HepG2 (cell line): ENCODE data around the gene LRP1B.

ENCODE experiments used
- FOXJ3 ChIP-seq: sonication (generic); formaldehyde crosslinking; IDR thresholded peaks from 2 replicates; pipeline ENCODE4 v1.4.0; 2020; ENCODE audit warnings: missing genetic modification reagents, mild to moderate bottlenecking, borderline replicate concordance
- NFIC ChIP-seq: IDR thresholded peaks from 2 replicates; pipeline ENCODE4 v1.6.1; 2012; ENCODE audit warnings: mild to moderate bottlenecking, low read length, inconsistent platforms
- POLR2A ChIP-seq, 2 experiments: IDR thresholded peaks; 2 replicates each; pipeline ENCODE4 v1.6.1; 2011; ENCODE audit warnings: low read depth in 2 of 2, low read length in 2 of 2, mild to moderate bottlenecking in 1 of 2, moderate library complexity in 1 of 2; ENCODE audit not compliant: insufficient read depth in 1 of 2
- SMARCE1 ChIP-seq: fragments of 450-650 bp; IDR thresholded peaks from 2 replicates; pipeline ENCODE4 v1.6.1; 2017; ENCODE audit warnings: borderline replicate concordance
- SNAPC5 ChIP-seq: sonication (generic); formaldehyde crosslinking; IDR thresholded peaks from 2 replicates; pipeline ENCODE4 v1.8.1; 2023; ENCODE audit warnings: mild to moderate bottlenecking, missing genetic modification reagents, borderline replicate concordance
- TAF1 ChIP-seq: sonication (generic); formaldehyde crosslinking; IDR thresholded peaks from 2 replicates; pipeline ENCODE4 v1.4.0; 2020; ENCODE audit warnings: missing genetic modification reagents
- ZFP36 ChIP-seq: fragments of 150-350 bp; IDR thresholded peaks from 2 replicates; pipeline ENCODE4 v1.6.1; 2018; ENCODE audit warnings: borderline replicate concordance, low read length, low read depth; ENCODE audit not compliant: partially characterized antibody
- TF ChIP-seq, protein P1 (sequence below): sonication (generic); formaldehyde crosslinking; IDR thresholded peaks from 2 replicates; pipeline ENCODE4 v1.8.1; 2023; ENCODE audit warnings: missing genetic modification reagents, inconsistent platforms, borderline replicate concordance
- TF ChIP-seq, protein P2 (sequence below): sonication (generic); formaldehyde crosslinking; IDR thresholded peaks from 2 replicates; pipeline ENCODE4 v1.8.1; 2022; ENCODE audit warnings: low read depth, mild to moderate bottlenecking, missing genetic modification reagents
- TF ChIP-seq, protein P3 (sequence below): sonication (generic); formaldehyde crosslinking; IDR thresholded peaks from 2 replicates; pipeline ENCODE4 v1.8.0; 2022; ENCODE audit warnings: missing genetic modification reagents, mild to moderate bottlenecking, moderate library complexity, borderline replicate concordance

- TF ChIP-seq FOXJ3, result no peak
- TF ChIP-seq, protein P1, sequence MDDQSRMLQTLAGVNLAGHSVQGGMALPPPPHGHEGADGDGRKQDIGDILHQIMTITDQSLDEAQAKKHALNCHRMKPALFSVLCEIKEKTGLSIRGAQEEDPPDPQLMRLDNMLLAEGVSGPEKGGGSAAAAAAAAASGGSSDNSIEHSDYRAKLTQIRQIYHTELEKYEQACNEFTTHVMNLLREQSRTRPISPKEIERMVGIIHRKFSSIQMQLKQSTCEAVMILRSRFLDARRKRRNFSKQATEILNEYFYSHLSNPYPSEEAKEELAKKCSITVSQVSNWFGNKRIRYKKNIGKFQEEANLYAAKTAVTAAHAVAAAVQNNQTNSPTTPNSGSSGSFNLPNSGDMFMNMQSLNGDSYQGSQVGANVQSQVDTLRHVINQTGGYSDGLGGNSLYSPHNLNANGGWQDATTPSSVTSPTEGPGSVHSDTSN (CRISPR knock-in tag), result no peak
- TF ChIP-seq TAF1, result no peak
- TF ChIP-seq SMARCE1, result no peak
- TF ChIP-seq, protein P2, sequence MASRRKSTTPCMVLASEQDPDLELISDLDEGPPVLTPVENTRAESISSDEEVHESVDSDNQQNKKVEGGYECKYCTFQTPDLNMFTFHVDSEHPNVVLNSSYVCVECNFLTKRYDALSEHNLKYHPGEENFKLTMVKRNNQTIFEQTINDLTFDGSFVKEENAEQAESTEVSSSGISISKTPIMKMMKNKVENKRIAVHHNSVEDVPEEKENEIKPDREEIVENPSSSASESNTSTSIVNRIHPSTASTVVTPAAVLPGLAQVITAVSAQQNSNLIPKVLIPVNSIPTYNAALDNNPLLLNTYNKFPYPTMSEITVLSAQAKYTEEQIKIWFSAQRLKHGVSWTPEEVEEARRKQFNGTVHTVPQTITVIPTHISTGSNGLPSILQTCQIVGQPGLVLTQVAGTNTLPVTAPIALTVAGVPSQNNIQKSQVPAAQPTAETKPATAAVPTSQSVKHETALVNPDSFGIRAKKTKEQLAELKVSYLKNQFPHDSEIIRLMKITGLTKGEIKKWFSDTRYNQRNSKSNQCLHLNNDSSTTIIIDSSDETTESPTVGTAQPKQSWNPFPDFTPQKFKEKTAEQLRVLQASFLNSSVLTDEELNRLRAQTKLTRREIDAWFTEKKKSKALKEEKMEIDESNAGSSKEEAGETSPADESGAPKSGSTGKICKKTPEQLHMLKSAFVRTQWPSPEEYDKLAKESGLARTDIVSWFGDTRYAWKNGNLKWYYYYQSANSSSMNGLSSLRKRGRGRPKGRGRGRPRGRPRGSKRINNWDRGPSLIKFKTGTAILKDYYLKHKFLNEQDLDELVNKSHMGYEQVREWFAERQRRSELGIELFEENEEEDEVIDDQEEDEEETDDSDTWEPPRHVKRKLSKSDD (CRISPR knock-in tag), result no peak
- no peak for TF ChIP-seq POLR2A (IDR thresholded peaks at IDR 0.05; ENCODE audit: insufficient read depth in 1 of 2, low read depth in 2 of 2, low read length in 2 of 2)
- TF ChIP-seq, protein P3, sequence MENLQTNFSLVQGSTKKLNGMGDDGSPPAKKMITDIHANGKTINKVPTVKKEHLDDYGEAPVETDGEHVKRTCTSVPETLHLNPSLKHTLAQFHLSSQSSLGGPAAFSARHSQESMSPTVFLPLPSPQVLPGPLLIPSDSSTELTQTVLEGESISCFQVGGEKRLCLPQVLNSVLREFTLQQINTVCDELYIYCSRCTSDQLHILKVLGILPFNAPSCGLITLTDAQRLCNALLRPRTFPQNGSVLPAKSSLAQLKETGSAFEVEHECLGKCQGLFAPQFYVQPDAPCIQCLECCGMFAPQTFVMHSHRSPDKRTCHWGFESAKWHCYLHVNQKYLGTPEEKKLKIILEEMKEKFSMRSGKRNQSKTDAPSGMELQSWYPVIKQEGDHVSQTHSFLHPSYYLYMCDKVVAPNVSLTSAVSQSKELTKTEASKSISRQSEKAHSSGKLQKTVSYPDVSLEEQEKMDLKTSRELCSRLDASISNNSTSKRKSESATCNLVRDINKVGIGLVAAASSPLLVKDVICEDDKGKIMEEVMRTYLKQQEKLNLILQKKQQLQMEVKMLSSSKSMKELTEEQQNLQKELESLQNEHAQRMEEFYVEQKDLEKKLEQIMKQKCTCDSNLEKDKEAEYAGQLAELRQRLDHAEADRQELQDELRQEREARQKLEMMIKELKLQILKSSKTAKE (CRISPR knock-in tag), result no peak
- no peak for TF ChIP-seq SNAPC5
- TF ChIP-seq ZFP36, result no peak
- no peak for TF ChIP-seq NFIC
Measured at GRCh38 chr2:142008135-142008744, 122.6 kb downstream of the LRP1B start.
